ENCODE measurements around the gene GATA3.
"Not testable (repeated sequence)": the region's sequence is repeated elsewhere in the genome, so short reads cannot be mapped to it uniquely, and the experiment has no call there.

The GATA3 gene

GRCh38 chr10:8054494-8055407 is at the start of gene GATA3:
TSS of gene GATA3 (plus strand) at chr10:8054688. CDS start at chr10:8055656, 968 bp downstream.
- H3K4me1 Mint-ChIP-seq = peaks cover 50% of the 10 kb centered on the region
- H3K9me3 Mint-ChIP-seq = no peaks in the 10 kb centered on the region
- peak within 1 kb of the TSS; percentile 100 for H3K4me3 Mint-ChIP-seq
- peaks cover 42% of the 10 kb centered on the region for H3K36me3 Mint-ChIP-seq
- DNase-seq = peak; percentile 92
- CTCF ChIA-PET = interaction anchor here (1.1 kb wide), 1 partner anchor 418 kb away, joined by 4 read pairs; no protein-coding TSS in a partner anchor
- H3K27me3 Mint-ChIP-seq = peaks cover 46% of the 10 kb centered on the region
- H3K27ac Mint-ChIP-seq = peak within 1 kb of the TSS; percentile 99

- H3K27me3 Mint-ChIP-seq = no peaks in the 10 kb centered on the region
- peaks cover 5% of the 10 kb centered on the region for H3K9me3 Mint-ChIP-seq
- no peaks in the 10 kb centered on the region for H3K4me1 Mint-ChIP-seq
- CTCF ChIA-PET = no interaction called here
- H3K36me3 Mint-ChIP-seq = peaks cover 11% of the 10 kb centered on the region
- no peak overlapping the region for H3K27ac Mint-ChIP-seq
- no peak for DNase-seq
- H3K4me3 Mint-ChIP-seq = no peak overlapping the region
Observed at GRCh38 chr10:8006274-8006999, 48.1 kb upstream of the GATA3 start.

DNA sequence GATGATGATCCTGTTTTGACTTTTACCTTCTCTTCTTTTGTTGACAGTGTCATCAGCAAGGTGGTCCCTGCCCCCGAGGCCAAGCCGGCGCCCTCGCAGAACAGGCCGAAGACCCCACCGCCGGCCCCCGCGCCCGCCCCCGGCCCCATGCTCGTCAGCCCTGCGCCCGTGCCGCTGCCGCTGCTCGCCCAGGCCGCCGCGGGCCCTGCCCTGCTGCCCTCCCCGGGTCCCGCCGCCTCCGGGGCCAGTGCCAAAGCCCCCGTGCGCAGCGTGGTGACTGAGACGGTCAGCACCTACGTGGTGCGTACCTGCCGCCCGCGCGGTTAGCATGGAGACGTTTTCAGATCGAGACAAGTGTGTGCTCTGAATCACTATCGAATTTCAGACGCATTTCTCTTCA is 45.5 kb upstream of the GATA3 start:
- CTCF ChIA-PET = no interaction called here
- H3K4me3 Mint-ChIP-seq = no peak overlapping the region
- H3K27ac Mint-ChIP-seq = no peak overlapping the region
- peaks cover 9% of the 10 kb centered on the region for H3K36me3 Mint-ChIP-seq
- H3K9me3 Mint-ChIP-seq = peaks cover 5% of the 10 kb centered on the region
- no peaks in the 10 kb centered on the region for H3K4me1 Mint-ChIP-seq
- no peak for DNase-seq
- no peaks in the 10 kb centered on the region for H3K27me3 Mint-ChIP-seq

DNA sequence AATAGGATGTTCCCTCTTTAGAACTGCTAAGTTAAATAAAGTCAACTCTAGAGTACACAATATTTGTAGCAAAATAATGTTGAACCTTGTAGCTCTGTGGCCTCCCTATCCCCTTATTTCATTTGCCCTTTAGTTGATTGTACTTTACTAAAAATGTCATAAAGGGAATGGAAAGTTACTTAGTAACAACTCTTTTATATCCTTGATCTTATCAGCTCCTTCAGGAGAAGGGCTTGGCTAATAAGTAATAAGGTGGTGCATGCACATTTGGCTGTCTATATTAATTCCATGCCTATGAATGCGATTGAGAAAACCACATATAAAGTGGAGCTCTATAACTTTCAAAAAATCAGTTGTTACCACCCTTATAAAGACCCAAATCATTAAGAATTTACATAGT is 41.5 kb upstream of the GATA3 start:
- no peaks in the 10 kb centered on the region for H3K9me3 Mint-ChIP-seq
- no peaks in the 10 kb centered on the region for H3K4me1 Mint-ChIP-seq
- no peaks in the 10 kb centered on the region for H3K27me3 Mint-ChIP-seq
- H3K36me3 Mint-ChIP-seq = peaks cover 8% of the 10 kb centered on the region
- no peak for DNase-seq
- CTCF ChIA-PET = no interaction called here
- no peak overlapping the region for H3K27ac Mint-ChIP-seq
- H3K4me3 Mint-ChIP-seq = no peak overlapping the region

GRCh38 chr10:8013619-8014018 is 40.9 kb upstream of the GATA3 start:
- no peak for DNase-seq
- Mint-ChIP-seq H3K4me3 (no peak overlapping the region), H3K36me3 (peaks cover 8% of the 10 kb centered on the region), H3K9me3 (no peaks in the 10 kb centered on the region), H3K4me1 (no peaks in the 10 kb centered on the region), H3K27me3 (no peaks in the 10 kb centered on the region), H3K27ac (no peak overlapping the region)
- CTCF ChIA-PET = no interaction called here

DNA sequence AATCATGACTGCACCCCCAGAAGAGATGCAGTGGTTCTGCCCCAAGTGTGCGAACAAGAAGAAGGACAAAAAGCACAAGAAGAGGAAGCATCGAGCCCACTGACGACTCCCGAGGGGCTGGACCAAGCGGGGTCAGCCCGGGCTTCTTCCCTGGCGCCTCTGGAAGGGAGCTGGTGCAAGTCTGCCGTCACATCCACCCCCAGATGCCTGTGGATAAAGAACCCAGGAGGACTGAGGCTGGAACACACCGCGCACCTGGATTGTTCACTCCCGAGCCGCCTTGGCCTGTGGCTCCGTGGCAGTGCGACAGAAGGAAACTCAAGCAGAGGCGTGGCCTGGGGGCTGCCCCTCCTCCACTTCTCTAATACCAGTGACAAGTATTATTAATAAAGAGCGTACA is 39.8 kb upstream of the GATA3 start:
- Mint-ChIP-seq H3K9me3 (no peaks in the 10 kb centered on the region), H3K27ac (no peak overlapping the region), H3K4me1 (no peaks in the 10 kb centered on the region), H3K27me3 (no peaks in the 10 kb centered on the region), H3K36me3 (peaks cover 8% of the 10 kb centered on the region), H3K4me3 (no peak overlapping the region)
- no peak for DNase-seq
- CTCF ChIA-PET = no interaction called here

GRCh38 chr10:8017277-8017676 is 37.2 kb upstream of the GATA3 start:
- DNase-seq = no peak
- no peak overlapping the region for H3K27ac Mint-ChIP-seq
- no peaks in the 10 kb centered on the region for H3K9me3 Mint-ChIP-seq
- peaks cover 6% of the 10 kb centered on the region for H3K36me3 Mint-ChIP-seq
- H3K27me3 Mint-ChIP-seq = peaks cover 8% of the 10 kb centered on the region
- H3K4me1 Mint-ChIP-seq = no peaks in the 10 kb centered on the region
- CTCF ChIA-PET = no interaction called here
- no peak overlapping the region for H3K4me3 Mint-ChIP-seq

GRCh38 chr10:8023321-8023720 is 31.2 kb upstream of the GATA3 start:
- no peaks in the 10 kb centered on the region for H3K36me3 Mint-ChIP-seq
- H3K27me3 Mint-ChIP-seq = peaks cover 36% of the 10 kb centered on the region
- no peak for DNase-seq
- peaks cover 5% of the 10 kb centered on the region for H3K4me1 Mint-ChIP-seq
- H3K27ac Mint-ChIP-seq = no peak overlapping the region
- CTCF ChIA-PET = interaction anchor here (0.6 kb wide), 1 partner anchor 294 kb away, joined by 4 read pairs; no protein-coding TSS in a partner anchor
- no peak overlapping the region for H3K4me3 Mint-ChIP-seq
- no peaks in the 10 kb centered on the region for H3K9me3 Mint-ChIP-seq

DNA sequence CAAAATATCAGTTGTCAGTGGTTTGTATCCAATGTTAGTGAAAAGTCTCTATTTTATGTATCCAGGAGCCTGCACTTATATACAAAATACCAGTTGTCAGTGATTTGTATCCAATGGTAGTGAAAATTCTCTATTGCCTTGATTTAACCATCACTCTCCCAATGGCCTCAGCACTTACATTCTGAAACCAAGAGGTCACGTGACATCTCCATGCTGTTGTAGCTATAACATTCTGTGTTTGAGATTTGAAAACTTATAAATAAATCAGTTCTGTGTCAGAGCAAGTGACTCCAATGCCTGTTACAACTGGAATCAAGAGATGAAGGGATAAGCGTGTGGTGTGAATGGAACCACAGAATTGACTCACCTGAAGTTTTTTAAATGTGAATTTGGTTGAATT is 30.6 kb upstream of the GATA3 start:
- Mint-ChIP-seq H3K36me3 (no peaks in the 10 kb centered on the region), H3K27me3 (peaks cover 36% of the 10 kb centered on the region), H3K9me3 (no peaks in the 10 kb centered on the region), H3K4me3 (no peak overlapping the region), H3K27ac (no peak overlapping the region), H3K4me1 (peaks cover 5% of the 10 kb centered on the region)
- no peak for DNase-seq
- CTCF ChIA-PET = interaction anchor here (0.6 kb wide), 1 partner anchor 293 kb away, joined by 4 read pairs; no protein-coding TSS in a partner anchor

GRCh38 chr10:8026349-8027259 is 27.9 kb upstream of the GATA3 start:
- DNase-seq = no peak
- H3K27ac Mint-ChIP-seq = no peak overlapping the region
- peaks cover 47% of the 10 kb centered on the region for H3K27me3 Mint-ChIP-seq
- no peaks in the 10 kb centered on the region for H3K9me3 Mint-ChIP-seq
- H3K4me3 Mint-ChIP-seq = peak overlapping the region; percentile 48
- no peaks in the 10 kb centered on the region for H3K36me3 Mint-ChIP-seq
- CTCF ChIA-PET = no interaction called here
- peaks cover 5% of the 10 kb centered on the region for H3K4me1 Mint-ChIP-seq

GRCh38 chr10:8031211-8031610 is 23.3 kb upstream of the GATA3 start:
- DNase-seq, H3K36me3 Mint-ChIP-seq, H3K9me3 Mint-ChIP-seq, H3K27ac Mint-ChIP-seq, H3K4me3 Mint-ChIP-seq, CTCF ChIA-PET: not testable (repeated sequence)
- H3K27me3 Mint-ChIP-seq = peaks cover 74% of the 10 kb centered on the region
- peaks cover 14% of the 10 kb centered on the region for H3K4me1 Mint-ChIP-seq

DNA sequence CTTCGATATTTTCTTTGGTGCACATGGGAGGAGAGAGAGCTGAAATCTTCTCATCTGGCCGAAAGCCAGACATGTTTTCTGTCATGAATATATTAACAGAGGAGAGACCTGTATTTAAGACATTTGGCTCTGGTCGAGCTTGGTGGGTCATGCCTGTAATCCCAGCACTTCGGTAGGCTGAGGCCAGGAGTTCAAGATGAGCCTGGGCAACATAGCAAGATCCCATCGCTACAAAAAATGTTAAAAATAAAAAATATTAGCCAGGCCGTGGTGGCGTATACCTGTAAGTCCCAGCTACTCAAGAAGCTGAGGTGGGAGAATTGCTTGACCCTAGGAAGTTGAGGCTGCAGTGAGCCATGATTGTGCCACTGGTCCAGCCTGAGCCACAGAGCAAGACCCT is 21.9 kb upstream of the GATA3 start:
- Mint-ChIP-seq H3K36me3 (peaks cover 4% of the 10 kb centered on the region), H3K4me3 (no peak overlapping the region), H3K4me1 (peaks cover 16% of the 10 kb centered on the region), H3K9me3 (no peaks in the 10 kb centered on the region), H3K27ac (no peak overlapping the region), H3K27me3 (peaks cover 75% of the 10 kb centered on the region)
- CTCF ChIA-PET = no interaction called here
- no peak for DNase-seq

DNA sequence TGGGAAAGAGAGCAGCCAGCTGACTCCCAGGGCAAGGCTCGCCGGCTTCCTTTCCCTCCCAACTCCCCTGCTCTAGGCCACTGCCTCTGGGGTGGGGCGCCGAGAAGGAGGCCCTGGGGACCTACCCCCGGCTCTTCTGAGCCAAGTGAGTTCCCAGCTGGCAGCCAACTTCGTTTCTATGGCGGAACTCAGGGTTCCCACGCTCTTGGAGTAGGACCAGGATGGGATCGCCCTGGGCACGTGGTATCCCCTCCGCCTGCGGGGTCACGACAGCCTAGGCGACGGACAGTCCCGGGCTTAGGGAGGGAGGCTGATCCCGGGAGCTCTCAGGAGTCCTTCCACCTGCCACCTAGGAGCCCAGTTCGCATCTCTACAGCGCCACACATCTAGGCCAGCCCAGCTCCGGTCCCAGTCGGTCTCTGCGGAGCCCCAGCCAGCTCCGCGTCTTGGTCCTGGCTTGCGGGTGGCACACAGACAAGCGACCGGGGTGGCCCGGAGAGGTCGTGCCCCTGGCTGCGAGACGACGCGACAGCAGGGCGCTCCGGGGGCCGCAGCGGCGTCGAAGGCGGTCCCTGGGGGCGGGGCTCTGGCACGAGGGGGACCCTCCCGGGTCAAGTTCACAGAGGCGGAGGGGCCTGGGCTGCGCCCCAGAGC is 20.5 kb upstream of the GATA3 start:
- no peak for DNase-seq
- H3K36me3 Mint-ChIP-seq = peaks cover 8% of the 10 kb centered on the region
- H3K4me3 Mint-ChIP-seq = no peak overlapping the region
- H3K27me3 Mint-ChIP-seq = peaks cover 89% of the 10 kb centered on the region
- peaks cover 22% of the 10 kb centered on the region for H3K4me1 Mint-ChIP-seq
- CTCF ChIA-PET = no interaction called here
- H3K27ac Mint-ChIP-seq = peak overlapping the region; percentile 5
- no peaks in the 10 kb centered on the region for H3K9me3 Mint-ChIP-seq
